Lung (tissue), 12 donors: ENCODE data around the gene TAB2. TPM values are rescaled to one million over a fixed set of nuclear protein-coding genes. Genes with fewer than 3 reads are reported as not detected.

ENCODE experiments used
- ATAC-seq: fragments of 200-7000 bp; cut with Tn5 transposase; one replicate; pipeline ENCODE4 v1.9.1; 2020; ENCODE audit warnings: moderate number of reproducible peaks; ENCODE audit not compliant: insufficient read depth, low FRiP score
- DNase-seq, 3 donors: peaks; one replicate each; pipeline ENCODE4 v3.0.0-alpha.2; 2013 to 2017
- H3K27ac ChIP-seq, 2 donors: one replicate each; pipeline ENCODE4 v1.5.1; 2013; ENCODE audit warnings: mild to moderate bottlenecking in 2 of 2, moderate library complexity in 2 of 2, control low read depth in 1 of 2, inconsistent platforms in 1 of 2, low read depth in 1 of 2, low read length in 1 of 2
- H3K27me3 ChIP-seq, 3 donors: one replicate each; pipeline ENCODE4 v1.5.1; 2013; ENCODE audit warnings: low read length in 2 of 3; ENCODE audit not compliant: control insufficient read depth in 3 of 3, insufficient read depth in 3 of 3
- H3K36me3 ChIP-seq, 4 donors: one replicate each; pipeline ENCODE4 v1.5.1; 2013; ENCODE audit warnings: low read length in 4 of 4, mild to moderate bottlenecking in 1 of 4, moderate library complexity in 1 of 4; ENCODE audit not compliant: control insufficient read depth in 4 of 4, insufficient read depth in 4 of 4
- H3K4me1 ChIP-seq, 5 donors: one replicate each; pipeline ENCODE4 v1.5.1; 2013; ENCODE audit warnings: low read length in 5 of 5, mild to moderate bottlenecking in 2 of 5, moderate library complexity in 1 of 5; ENCODE audit not compliant: control insufficient read depth in 5 of 5, insufficient read depth in 5 of 5
- H3K4me3 ChIP-seq: one replicate; pipeline ENCODE4 v1.5.1; 2013; ENCODE audit warnings: mild to moderate bottlenecking, control low read depth, moderate library complexity
- H3K9ac ChIP-seq, 2 donors: one replicate each; pipeline ENCODE4 v1.5.1; 2013; ENCODE audit warnings: low read length in 2 of 2, control low read depth in 1 of 2; ENCODE audit not compliant: insufficient read depth in 1 of 2
- H3K9me3 ChIP-seq, 4 donors: one replicate each; pipeline ENCODE4 v1.5.1; 2013; ENCODE audit warnings: low read length in 3 of 4, mild to moderate bottlenecking in 1 of 4, moderate library complexity in 1 of 4; ENCODE audit not compliant: control insufficient read depth in 4 of 4, insufficient read depth in 3 of 4
- CTCF ChIP-seq: IDR thresholded peaks from 2 replicates; pipeline ENCODE4 v1.5.1; 2012; ENCODE audit warnings: mild to moderate bottlenecking; ENCODE audit errors: control extremely low read depth, extremely low read depth
- WGBS, 2 donors: extraction: QIAGEN DNeasy Blood & Tissue Kit; methylation state at CpG; one replicate each; pipeline ENCODE4 v1.1.7; 2013; 5-methylcytosine and 5-hydroxymethylcytosine counted together
- polyA plus RNA-seq, 2 donors: library from polyadenylated mRNA; stranded (reverse); fragments of 200-250 nt; gene quantifications; one replicate each; pipeline ENCODE4 v1.2.1, GENCODE V29; 2013
- total RNA-seq, 2 donors: library from RNA; depleted of rRNA in 1 of 2; stranded (reverse); fragments of >200 nt in 1 of 2; gene quantifications; one replicate each; pipeline ENCODE4 v1.2.1, GENCODE V29; 2014 to 2021
- donor health status: control.
- donor health status: control.
- donor health status: Bipolar disorder and iron deficiency.
- donor health status: healthy.
- donor health status: DM: yes; HTN: yes; CAD: no.

TAB2 gene
- total and polyA plus RNA-seq, 4 donors = 15.8 to 75.9 (median 33.2) TPM

- TF ChIP-seq CTCF = no peak
- no peaks in the 10 kb centered on the region for H3K36me3 ChIP-seq
- 83 to 91% methylated on average over 5 of the region's 5 CpGs for WGBS, 2 donors
- no peak overlapping the region for H3K27ac ChIP-seq
- ATAC-seq (no peak), DNase-seq (no peak)
- peaks cover 0 to 2% (median 0%) of the 10 kb centered on the region in 3 donors for H3K27me3 ChIP-seq
- no peak overlapping the region for H3K4me3 ChIP-seq
- peaks cover 0 to 5% (median 0%) of the 10 kb centered on the region in 5 donors for H3K4me1 ChIP-seq
- no peak overlapping the region for H3K9ac ChIP-seq
- H3K9me3 ChIP-seq = no peaks in the 10 kb centered on the region
These were observed 4.4 kb upstream of the TAB2 start for GRCh38 chr6:149313070-149313469.

- H3K4me1 ChIP-seq = peaks cover 0 to 5% (median 0%) of the 10 kb centered on the region in 5 donors
- peaks cover 0 to 2% (median 0%) of the 10 kb centered on the region in 3 donors for H3K27me3 ChIP-seq
- H3K27ac ChIP-seq = no peak overlapping the region
- H3K9me3 ChIP-seq = no peaks in the 10 kb centered on the region
- 94 to 99% methylated on average over 1 of the region's 1 CpG for WGBS, 2 donors
- ATAC-seq (no peak), DNase-seq (no peak)
- no peaks in the 10 kb centered on the region for H3K36me3 ChIP-seq
- no peak for TF ChIP-seq CTCF
- no peak overlapping the region for H3K9ac ChIP-seq
- no peak overlapping the region for H3K4me3 ChIP-seq
These were observed 3.7 kb upstream of the TAB2 start for GRCh38 chr6:149313861-149314260.

GRCh38 chr6:149314325-149314905 lies 3.1 kb upstream of the TAB2 start:
- H3K4me1 ChIP-seq = peaks cover 0 to 8% (median 0%) of the 10 kb centered on the region in 5 donors
- ATAC-seq (no peak), DNase-seq (no peak)
- 69 to 87% methylated on average over 1 of the region's 1 CpG for WGBS, 2 donors
- H3K27ac ChIP-seq = no peak overlapping the region
- H3K36me3 ChIP-seq = no peaks in the 10 kb centered on the region
- no peaks in the 10 kb centered on the region for H3K9me3 ChIP-seq
- no peak for TF ChIP-seq CTCF
- H3K9ac ChIP-seq = no peak overlapping the region
- H3K4me3 ChIP-seq = no peak overlapping the region
- peaks cover 0 to 2% (median 0%) of the 10 kb centered on the region in 3 donors for H3K27me3 ChIP-seq
